ENCODE measurements around the gene FNDC1.

Gene FNDC1

GRCh38 chr6:159255434-159255951 is 86.3 kb downstream of the FNDC1 start:
- Histone ChIP-seq H3K36me3 (ENCODE audit: low read length) (no peaks in the 10 kb centered on the region), H3K4me2 (ENCODE audit: low read depth, low read length, poor library complexity, severe bottlenecking) (no peak overlapping the region), H3K9ac (ENCODE audit: low read length) (no peak overlapping the region), H3K9me2 (replicated peaks; ENCODE audit: insufficient read depth, low read length) (no peaks in the 10 kb centered on the region), H3K9me3 (ENCODE audit: insufficient read depth, low read length) (no peaks in the 10 kb centered on the region), H3K4me3 (ENCODE audit: insufficient read depth, low read length, poor library complexity, severe bottlenecking) (no peak overlapping the region), H3K79me2 (ENCODE audit: insufficient read depth, low read length) (no peaks in the 10 kb centered on the region), H2AFZ (ENCODE audit: low read depth, low read length, severe bottlenecking) (no peak overlapping the region), H3K27me3 (ENCODE audit: low read length) (no peaks in the 10 kb centered on the region), H3K27ac (ENCODE audit: low read depth, low read length) (no peak overlapping the region), H3F3A (ENCODE audit: insufficient read depth) (no peaks in the 10 kb centered on the region), H4K20me1 (ENCODE audit: low read depth, low read length) (no peaks in the 10 kb centered on the region)
- TF ChIP-seq EZH2phosphoT487 (conservative IDR thresholded peaks at IDR 0.05; ENCODE audit: low read length) (no peak), CTCF (IDR thresholded peaks at IDR 0.05; ENCODE audit: insufficient read depth, low read length, poor library complexity, severe bottlenecking) (no peak)

- Histone ChIP-seq H3K9me3 (ENCODE audit: insufficient read depth, low read length) (no peaks in the 10 kb centered on the region), H3K79me2 (ENCODE audit: insufficient read depth, low read length) (no peaks in the 10 kb centered on the region), H3K27ac (ENCODE audit: low read depth, low read length) (no peak overlapping the region), H3K9me2 (replicated peaks; ENCODE audit: insufficient read depth, low read length) (no peaks in the 10 kb centered on the region), H3K4me3 (ENCODE audit: insufficient read depth, low read length, poor library complexity, severe bottlenecking) (no peak overlapping the region), H4K20me1 (ENCODE audit: low read depth, low read length) (no peaks in the 10 kb centered on the region), H3K36me3 (ENCODE audit: low read length) (no peaks in the 10 kb centered on the region), H3K9ac (ENCODE audit: low read length) (no peak overlapping the region), H3F3A (ENCODE audit: insufficient read depth) (no peaks in the 10 kb centered on the region), H3K27me3 (ENCODE audit: low read length) (no peaks in the 10 kb centered on the region), H2AFZ (ENCODE audit: low read depth, low read length, severe bottlenecking) (no peak overlapping the region), H3K4me2 (ENCODE audit: low read depth, low read length, poor library complexity, severe bottlenecking) (no peak overlapping the region)
- TF ChIP-seq EZH2phosphoT487 (conservative IDR thresholded peaks at IDR 0.05; ENCODE audit: low read length) = no peak
- no peak for TF ChIP-seq CTCF (IDR thresholded peaks at IDR 0.05; ENCODE audit: insufficient read depth, low read length, poor library complexity, severe bottlenecking)
Observed at GRCh38 chr6:159256128-159256527, 86.9 kb downstream of the FNDC1 start.

DNA sequence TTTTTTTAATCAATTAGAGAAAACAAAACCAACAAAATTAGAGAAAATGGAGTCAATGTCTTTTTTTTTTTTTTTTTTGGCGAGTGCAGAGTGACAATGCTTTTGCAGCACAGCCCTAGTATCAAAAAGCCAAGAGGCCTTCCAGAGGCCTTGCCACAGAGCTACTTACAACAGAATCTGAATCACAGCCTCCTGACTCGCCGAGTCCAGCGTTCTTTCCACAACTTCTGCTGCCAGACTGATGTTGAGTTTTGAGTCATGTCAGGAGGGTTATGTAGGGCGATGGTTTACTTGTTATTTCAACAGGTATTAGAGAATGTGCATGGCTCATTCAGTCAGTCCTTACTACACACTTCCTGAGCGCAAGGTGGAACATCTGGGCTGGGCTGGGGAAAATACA is 88.6 kb downstream of the FNDC1 start:
- Histone ChIP-seq H3K4me2 (ENCODE audit: low read depth, low read length, poor library complexity, severe bottlenecking) (no peak overlapping the region), H3K27me3 (ENCODE audit: low read length) (no peaks in the 10 kb centered on the region), H3K9ac (ENCODE audit: low read length) (no peak overlapping the region), H3K9me2 (replicated peaks; ENCODE audit: insufficient read depth, low read length) (no peaks in the 10 kb centered on the region), H3F3A (ENCODE audit: insufficient read depth) (no peaks in the 10 kb centered on the region), H3K79me2 (ENCODE audit: insufficient read depth, low read length) (no peaks in the 10 kb centered on the region), H2AFZ (ENCODE audit: low read depth, low read length, severe bottlenecking) (no peak overlapping the region), H3K9me3 (ENCODE audit: insufficient read depth, low read length) (no peaks in the 10 kb centered on the region), H3K4me3 (ENCODE audit: insufficient read depth, low read length, poor library complexity, severe bottlenecking) (no peak overlapping the region), H3K27ac (ENCODE audit: low read depth, low read length) (no peak overlapping the region), H4K20me1 (ENCODE audit: low read depth, low read length) (no peaks in the 10 kb centered on the region), H3K36me3 (ENCODE audit: low read length) (no peaks in the 10 kb centered on the region)
- TF ChIP-seq EZH2phosphoT487 (conservative IDR thresholded peaks at IDR 0.05; ENCODE audit: low read length) (no peak), CTCF (IDR thresholded peaks at IDR 0.05; ENCODE audit: insufficient read depth, low read length, poor library complexity, severe bottlenecking) (no peak)

Data from SU-DHL-6 (cell line).